ENCODE measurements around the gene SORCS3.
A peak's percentile ranks its signal among the peaks of the same experiment; 100 is the strongest.

Gene SORCS3

DNA sequence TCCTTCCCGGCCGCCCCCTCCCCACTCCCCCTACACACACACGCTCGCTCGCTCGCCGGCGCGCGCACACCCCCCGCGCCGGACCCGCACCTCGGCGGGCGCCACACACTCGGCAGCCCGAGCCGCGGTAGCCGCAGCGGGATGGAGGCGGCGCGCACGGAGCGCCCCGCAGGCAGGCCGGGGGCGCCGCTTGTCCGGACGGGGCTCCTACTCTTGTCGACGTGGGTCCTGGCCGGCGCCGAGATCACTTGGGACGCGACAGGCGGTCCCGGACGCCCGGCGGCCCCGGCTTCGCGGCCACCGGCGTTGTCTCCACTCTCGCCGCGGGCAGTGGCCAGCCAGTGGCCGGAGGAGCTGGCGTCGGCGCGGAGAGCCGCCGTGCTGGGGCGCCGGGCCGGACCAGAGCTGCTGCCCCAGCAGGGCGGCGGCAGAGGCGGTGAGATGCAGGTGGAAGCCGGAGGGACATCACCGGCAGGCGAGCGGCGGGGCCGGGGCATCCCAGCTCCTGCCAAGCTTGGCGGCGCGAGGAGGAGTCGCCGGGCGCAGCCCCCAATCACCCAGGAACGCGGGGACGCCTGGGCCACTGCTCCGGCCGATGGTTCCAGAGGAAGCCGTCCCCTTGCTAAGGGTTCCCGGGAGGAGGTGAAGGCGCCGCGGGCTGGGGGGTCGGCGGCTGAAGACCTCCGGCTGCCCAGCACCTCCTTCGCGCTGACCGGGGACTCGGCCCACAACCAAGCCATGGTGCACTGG is at the start of gene SORCS3:
Gene SORCS3 (plus strand): TSS at position 104 of the 750 bp plus-strand sequence.
- DNase-seq = peak; percentile 22

DNA sequence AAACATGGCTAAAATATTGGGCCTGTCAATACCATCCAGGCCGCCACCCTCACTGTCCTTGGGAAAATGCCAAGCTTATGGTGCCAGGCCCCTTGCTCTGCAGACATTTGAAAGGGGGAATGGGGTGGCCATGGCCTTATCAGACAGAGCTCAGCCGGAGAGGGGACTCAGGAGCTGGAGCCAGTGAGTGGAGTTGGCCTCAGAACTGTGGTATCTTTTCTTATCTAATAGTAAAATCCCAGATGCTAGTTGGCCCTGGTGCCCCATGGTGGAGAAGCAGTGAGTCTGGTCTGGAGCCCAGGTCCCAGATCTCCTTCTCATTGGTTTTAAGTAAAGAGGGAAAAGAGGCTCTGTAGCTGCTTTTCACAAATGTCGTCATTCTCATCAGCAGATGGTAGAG is 49.6 kb upstream of the SORCS3 start:
- no peak for DNase-seq

DNA sequence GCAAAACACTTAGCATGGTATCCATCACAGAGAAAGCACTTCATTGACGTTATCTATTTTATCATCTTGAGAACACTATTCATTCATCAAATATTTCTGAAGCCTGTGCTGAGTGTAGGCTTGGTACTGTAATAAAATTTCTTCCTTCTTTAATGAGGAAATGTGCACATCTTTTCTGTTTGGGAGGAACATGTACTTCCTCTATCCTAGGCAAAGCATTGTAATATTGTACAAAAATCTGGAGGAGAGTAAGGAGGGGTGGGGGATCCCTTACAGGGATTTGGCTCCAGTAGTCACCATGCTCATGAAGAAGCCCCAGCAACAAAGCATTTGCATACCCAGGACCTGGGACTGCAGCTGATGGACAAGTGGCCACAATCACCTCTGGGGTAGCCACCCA is 39.9 kb upstream of the SORCS3 start:
- DNase-seq = no peak

DNA sequence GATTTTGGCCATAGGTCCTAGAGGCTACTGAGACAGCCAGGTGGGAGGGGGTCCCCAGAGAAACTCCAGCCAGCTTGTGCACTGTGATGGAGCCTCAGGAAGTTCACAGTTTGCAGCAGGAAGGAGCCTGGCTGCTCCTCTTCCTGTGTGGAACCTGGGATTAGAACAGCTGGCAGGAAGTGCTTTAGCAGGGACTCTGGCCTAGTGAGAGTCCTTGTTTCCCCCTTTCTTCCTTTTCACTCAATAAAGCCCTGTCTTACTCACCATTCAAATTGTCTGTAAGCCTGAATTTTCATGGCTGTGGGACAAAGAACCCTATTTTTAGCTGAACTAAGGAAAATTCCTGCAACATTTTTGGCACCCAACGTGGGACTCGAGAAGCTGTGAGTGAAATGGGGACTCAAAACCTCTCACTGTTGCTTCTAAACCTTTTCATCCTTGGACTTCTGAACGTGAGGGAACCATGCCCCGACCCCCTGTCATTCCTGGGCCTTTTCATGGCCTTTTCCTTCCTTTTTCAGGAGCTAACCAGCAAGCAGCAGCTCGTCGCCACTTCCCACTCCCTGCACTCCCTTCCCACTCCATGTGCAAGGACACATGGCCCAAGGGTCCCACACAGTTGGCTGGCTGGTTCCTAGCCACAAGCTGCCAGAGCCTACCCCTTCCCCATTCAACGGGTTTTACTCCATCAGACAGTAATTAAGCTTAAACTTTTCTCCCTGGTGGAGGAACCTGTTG is 32.8 kb upstream of the SORCS3 start:
- peak; percentile 25 for DNase-seq

DNA sequence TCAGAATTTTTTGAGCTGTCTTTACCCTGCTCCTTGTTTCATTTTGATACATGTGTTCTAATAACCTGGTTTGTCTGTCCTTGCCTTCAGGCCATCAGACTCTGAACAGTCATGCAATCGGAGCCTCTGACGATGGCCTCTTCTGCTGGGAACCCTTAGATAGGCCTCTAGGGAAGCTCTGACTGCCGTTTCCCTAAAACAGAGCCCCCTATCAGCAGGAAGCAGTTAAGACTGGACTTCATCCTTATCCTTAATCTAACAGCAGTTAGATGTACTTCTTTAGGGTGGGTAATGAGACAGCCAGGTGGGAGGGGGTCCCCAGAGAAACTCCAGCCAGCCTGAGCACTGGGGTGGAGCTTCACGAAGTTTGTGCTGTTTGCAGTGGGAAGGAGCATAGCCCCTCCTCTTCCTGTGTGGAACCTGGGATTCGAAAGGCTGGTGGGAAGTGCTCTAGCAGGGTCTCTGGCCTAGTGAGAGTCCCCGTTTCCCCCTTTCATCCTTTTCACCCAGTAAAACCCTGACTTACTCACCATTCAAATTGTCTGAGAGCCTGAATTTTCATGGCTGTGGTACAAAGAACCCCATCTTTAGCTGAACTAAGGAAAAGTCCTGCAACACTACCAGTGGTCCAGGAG is 28.4 kb upstream of the SORCS3 start:
- DNase-seq = no peak

DNA sequence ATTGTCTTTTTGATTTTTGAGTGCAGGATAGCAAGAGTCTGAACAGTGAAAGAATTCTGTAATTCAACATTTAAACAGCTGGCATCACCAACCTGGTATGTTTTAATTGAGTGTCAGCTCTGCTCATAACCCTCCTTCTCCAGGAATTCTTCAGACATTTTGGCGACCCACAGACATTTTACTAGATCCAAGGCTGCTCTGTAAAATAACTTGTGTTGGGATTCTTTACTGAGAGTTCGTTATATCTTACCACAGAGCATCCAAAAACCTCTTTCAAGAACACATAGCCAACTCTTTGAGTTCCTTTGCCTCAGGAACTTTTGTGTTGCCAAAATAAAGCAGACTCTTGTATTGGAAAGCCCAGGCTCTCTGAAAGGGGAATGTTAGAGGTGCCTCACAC is 27.7 kb upstream of the SORCS3 start:
- no peak for DNase-seq

DNA sequence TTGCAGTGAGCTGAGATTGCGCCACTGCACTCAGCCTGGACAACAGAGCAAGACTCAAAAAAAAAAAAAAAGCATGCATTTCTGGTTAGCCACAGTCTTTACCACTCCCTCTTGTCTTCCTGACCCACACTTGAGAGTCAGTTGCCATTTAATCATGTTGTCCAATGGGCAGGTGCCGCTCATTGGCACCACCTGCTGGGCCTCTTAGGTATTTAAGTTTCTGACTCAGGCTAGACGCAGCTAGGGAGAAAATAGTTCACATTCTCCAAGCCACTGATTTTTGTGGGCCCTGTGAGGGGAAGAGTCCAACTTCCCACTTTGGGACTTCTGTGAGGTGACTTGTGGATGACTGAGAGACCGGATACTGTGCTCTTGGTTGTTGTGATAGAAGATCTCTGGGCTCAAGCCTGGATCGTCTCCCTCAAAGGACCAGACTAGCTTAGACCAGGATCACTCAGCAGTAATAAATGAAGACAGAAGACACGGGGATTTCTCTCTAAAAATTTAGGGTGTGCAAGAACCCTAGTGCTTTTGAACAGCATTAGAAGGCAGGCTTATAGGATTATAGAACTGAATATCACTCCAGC is 26.8 kb upstream of the SORCS3 start:
- no peak for DNase-seq

DNA sequence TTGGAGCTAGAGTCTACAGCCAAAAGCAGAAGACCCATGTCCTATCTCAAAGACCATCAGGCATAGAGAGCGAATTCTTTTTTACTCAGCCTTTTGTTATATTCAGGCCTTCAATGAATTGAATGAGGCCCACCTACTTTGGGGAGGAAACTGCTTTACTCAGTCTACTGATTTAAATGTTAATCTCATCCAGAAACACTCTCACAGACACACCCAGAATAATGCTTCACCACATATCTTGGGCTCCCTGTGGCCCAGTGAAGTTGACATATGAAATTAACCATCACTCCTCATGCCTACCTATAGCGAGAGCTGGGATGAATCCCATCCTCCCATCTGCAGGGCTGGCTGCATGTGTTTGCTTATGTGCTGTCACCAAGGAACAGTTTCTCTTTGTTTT is 26.0 kb upstream of the SORCS3 start:
- DNase-seq = no peak

DNA sequence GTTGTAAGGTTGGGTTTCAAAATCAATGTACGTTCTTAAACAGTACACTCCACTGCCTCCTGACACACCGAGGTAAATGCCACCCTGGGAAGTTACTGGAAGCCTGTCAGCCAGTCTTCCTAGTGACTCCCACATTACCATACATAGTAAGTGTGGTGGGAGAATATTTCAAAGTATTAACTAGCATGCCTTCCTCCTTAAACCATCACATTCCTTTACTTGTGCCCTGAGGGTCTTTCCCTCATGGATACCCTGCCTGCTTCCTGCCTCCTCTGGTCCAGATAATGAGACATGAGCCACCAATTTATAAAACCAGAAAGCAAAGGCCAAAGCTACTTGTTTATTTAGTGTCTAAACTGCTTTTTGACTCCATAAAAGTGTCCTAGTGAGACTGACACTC is 23.3 kb upstream of the SORCS3 start:
- no peak for DNase-seq

DNA sequence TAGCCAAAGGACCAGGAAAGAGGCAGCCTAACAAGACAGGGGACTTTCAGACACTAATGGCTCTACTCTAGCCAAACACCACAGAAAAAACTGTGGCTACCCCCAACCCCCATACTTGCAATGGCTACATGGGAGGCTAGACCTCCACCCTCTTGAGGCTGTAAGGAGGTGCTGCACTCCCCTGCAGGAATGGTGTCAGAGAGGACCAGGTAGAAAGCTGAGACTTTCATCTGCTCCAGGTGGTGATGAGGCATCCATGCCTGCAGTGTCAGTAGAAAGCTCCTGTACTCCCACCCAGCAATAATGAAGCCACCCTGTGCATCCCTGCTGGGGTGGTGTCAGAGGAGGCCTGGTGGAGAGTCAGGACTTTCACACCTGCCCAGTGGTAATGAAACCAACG is 18.9 kb upstream of the SORCS3 start:
- DNase-seq = no peak

DNA sequence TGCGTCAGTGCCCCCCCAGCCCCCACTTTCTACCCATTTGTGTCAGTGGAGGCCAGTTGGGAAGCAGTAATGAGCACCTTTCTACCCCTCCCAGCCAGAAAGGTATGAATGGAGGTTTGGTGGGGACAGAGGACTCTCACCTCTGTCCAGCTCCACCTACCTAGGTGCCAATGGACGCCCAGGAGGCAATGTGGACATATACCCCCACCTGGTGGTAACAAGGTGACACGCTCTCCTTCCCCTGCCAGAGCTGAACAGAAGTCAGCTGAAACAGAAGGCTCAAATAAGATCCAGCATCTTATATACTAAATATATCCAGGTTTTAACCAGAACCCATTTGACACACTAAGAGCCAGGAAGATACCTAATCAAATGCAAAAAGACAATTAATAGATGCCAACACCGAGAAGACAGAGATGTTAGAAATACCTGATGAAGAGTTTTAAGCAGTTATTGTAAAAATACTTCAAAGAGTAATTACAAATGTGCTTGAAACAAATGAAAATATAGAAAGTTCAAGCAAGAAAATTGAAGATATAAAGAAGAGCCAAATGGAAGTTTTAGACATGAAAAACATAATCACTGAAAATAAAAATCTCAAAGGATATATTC is 18.4 kb upstream of the SORCS3 start:
- DNase-seq = no peak

DNA sequence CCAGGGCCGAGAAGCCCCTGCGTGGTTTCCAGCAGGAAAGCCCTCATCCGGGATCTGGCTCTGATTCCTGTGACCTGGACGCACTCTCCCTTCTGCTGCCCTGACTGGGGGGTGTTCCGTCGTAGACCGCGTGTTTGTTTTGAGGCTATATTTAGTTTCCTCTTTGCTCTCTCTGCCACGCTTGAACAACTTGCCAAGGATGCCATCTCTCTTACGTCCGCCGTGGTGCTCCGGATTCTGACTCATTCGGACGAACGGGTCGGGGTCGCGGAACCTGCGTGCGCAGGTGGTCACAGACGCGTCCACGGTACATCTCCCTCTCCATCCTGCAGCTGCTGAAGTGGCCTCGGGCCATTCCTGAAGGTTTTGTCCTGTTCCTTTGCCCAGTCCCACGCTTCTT is 10.4 kb upstream of the SORCS3 start:
- DNase-seq = no peak

DNA sequence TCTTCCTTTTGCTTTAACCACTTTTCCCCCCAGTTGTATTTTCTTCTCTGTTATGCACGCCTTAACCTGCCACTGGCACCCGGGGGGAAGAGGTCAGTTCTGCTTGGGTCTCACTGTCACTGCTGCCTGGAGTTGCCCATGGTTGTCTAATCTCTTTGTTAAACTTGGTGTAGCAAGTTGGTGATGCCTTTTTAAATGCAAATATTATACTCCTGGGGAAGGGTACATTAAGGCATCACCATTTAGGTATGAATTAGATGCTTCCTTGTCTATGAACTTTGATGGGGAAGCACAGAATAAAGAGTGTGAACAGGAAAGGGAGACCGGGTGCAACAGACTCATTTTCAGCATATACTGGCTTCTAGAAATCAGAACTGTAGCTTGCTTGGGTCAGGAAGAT is 9.1 kb upstream of the SORCS3 start:
- no peak for DNase-seq

DNA sequence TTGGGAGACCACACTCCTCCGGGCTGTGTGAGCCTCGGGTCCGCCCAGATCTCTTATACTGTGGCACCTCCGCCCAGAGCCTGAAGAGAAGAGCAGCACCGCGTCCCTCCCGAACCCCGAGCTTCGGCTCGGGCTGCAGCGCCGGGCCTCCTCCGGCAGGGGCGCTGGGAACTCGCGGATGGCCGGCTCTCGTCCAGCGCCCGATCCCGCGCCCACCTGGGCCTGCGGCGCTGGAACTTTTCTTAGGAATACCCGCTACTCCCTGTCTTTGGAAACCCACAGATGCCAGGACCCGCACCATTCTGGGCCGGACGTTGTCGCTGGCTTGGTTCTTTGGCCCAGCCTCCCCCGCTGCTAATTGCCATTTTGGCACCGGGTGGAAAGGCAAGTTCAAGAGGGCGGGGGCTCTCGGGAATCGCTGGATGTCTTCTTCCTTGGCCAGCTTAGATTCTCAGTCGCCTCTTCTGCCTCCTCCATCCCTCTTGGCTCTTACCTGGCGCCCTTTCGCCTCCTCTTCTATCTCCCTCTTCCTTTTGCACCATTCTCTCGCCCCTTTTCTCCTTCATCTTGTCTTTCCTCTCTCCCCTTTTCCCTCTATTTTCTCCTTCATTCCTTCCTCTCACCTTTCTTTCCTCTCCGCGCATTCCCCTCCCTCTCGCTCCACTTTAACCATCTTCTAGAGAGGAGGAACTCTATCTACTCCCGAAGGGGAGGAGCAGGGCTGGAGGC is 2.1 kb upstream of the SORCS3 start:
- peak; percentile 30 for DNase-seq

DNA sequence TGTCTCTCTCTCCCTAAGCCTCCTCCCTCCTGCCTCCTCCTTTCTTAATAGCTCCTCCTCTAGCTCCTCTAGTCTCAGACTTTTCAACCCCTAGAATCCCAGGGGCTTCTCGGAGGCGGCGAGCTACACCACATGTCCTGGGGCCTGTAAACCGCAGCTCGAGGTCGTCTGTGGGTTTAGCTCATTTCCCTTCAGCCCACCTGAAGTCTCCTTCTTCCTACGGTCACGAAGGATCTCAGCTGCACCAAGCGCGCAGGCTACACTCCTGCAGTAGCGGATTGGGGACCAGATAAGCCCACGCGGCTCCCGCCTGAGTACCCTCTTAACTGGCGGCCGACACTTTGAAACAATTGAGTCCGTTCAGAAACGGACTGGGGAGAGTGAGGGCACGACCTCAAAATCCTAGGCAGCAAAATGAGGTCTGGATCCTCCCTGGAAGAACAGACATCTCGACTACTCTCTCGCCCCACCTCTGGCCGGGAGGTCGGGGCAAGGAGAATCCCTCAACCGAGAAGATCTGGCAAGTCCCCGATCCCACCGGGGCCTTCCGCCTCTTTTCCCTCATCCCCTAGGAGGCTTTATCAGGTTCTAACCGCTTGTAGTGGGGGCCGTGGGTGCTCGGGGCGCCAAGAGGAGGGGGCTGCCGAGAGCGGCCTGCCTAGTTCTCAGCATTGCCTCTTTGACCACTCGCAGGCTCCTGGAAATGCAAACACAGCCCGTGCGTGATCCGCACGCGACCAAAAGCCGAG is 1.3 kb upstream of the SORCS3 start:
- DNase-seq = no peak

DNA sequence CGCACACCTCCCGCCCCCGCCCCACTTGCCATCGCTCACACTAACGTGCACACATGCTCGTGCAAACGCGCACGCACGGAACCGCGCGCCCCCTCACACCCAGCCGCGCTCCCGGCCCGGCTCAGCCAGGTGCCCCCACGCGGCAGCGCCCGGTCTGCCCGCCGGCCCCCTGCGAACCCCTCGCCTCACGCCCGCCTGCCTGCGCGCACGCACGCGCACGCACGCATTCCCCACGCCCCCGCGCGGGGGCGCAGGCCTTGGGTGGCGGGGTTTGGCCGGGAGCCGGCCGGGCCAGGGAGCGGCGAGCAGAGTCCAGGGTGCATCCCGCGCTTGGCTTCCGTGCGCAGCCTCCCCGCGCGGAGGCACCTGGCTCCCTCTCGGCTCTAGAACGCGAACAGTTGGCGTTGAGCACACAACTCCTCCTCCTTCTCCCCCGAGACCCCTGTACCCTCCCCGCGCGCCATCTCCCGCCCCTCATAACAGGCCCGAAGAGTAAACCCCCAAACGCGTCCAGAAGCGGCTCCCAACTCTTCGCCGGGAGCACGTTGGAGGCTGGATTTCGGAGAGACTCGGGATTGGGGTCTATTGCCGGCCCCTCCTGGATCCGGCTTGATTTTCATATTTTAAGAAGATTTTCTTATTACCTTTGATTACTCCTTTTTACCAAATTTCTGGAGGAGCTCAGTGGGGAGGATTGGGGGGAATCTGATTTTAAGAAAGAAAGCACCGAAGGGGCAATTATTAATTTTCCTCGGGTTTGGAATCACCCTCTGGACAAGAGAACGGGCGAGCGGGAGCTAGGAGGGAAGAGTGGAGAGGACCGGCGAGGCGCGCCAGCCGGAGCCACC is 527 bp upstream of the SORCS3 start:
- no peak for DNase-seq

DNA sequence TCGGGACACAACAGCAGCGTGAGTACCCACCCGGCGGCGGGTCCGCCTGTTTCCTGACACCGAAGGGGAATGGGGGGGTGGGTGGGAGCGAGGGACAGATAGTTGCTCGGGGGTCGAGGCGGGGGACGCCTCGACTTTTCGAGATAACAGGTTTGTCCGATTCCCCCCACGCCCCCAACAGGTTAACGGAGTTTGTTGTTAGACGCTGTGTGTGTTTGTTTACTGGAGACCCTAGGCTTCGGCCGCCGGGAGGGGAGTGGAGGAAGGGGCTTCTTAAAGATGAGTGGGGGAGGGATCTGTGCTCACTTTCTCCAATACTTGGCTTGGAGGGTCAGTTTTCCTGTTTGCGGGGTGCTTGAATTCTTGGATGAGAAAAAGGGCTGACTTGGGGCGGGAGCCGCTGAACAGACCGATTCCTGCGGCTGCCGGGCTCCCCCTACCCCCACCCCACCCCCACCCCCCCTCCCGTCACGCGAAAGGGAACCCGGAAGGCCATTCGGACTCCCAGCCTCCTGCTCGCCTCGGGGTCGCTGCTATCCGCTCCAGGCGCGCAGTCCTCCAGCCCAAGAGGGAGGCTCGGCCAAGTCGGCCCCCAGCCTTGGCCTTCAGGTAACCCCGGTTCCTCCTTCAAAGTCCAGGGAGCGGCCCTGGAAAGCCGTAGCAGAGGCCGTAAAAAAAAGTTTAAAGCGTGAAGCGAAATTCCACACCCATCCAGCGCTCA is 1.0 kb downstream of the SORCS3 start:
- DNase-seq = no peak

DNA sequence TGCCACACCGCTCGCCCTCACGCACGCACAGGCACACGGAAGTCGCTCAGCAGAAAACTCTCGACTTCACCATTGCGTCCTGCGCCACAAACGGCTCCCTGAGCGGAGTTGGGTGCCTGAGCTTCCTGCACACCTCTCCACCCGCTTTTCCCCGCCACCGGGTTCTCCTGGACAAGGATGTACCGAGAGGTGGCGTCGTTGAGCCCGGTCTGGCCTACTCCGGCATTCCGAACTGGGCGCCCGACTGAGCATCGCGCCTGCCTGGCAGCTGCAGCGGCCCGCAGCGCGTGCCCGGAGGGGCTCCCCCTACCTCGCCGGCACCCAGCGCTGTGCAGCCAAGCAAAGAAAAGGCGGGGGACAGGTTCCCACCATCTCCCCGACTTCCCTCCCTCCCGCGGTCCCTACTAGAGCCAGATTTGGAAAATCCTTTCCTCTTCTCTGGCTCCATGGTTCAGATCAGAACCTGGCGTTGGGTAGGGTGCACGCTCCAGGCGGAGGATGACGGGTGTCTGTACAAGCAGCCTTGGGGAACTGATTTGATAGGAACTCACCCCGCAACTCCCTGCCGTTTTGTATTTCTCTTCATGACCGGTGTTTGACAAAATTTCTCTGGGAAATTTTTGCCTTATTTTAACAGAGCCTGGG is 1.7 kb downstream of the SORCS3 start:
- DNase-seq = peak; percentile 57

DNA sequence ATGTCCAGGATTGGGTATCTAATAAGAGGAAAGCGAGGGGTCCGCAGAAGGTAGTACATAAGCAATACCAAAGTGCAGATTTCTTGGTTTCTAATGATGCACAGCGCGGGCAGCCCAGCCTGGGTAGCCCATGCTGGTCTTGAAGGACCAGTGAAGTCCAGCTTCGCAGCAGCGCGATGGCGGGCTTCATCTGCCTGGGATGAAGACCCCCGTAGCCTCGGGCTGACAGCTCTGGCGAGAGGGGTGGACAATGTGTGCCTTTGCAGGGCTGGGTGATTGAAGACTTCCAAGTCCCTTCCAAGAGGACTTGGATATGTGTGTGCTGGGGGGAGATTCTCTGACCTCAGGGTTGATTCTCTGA is 2.2 kb downstream of the SORCS3 start:
- no peak for DNase-seq

DNA sequence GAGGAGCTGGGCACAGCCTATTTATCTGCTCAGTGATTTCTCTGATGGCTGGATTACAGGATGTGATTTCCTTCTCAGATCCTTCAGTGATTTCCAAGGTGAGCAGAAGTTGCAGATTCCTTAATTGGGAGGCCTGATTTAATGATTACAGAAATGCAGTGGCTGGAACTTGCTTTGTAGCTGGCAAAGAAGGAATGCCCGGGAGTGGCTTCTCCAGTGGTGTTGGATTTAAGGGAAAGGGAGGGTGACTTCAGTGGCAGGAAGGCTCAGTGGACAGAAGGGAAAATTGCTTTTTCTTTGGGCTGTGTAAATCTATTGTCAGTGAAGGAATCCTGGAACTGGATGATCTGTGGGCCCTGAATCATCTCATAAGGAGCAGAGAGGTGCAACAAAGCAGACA is 5.1 kb downstream of the SORCS3 start:
- DNase-seq = no peak
